Astrocyte of the cerebellum (primary cell): ENCODE measurements around the gene PPME1.
A peak's percentile ranks its signal among the peaks of the same experiment; 100 is the strongest.

Source experiments
- DNase-seq: peaks from one replicate; pipeline ENCODE4 v3.0.0-alpha.2; 2011; ENCODE audit warnings: low read depth
- H3K4me3 ChIP-seq: 2 replicates; pipeline ENCODE4 v1.5.1; 2011; ENCODE audit warnings: mild to moderate bottlenecking, low read depth, low read length, moderate library complexity
- CTCF ChIP-seq: IDR thresholded peaks from 2 replicates; pipeline ENCODE4 v1.5.1; 2012; ENCODE audit warnings: low read length, low read depth, moderate library complexity, mild to moderate bottlenecking; ENCODE audit errors: missing control alignments
- in situ Hi-C: cut with HindIII; loops from 2 replicates; pipeline ENCODE4 v1.10.0; 2017; ENCODE audit warnings: low sequenced_read_pairs

PPME1 gene

GRCh38 chr11:74288161-74288560 lies 117.1 kb downstream of the PPME1 start:
- H3K4me3 ChIP-seq: no peak overlapping the region
- TF ChIP-seq CTCF: no peak
- in situ Hi-C loops: no loop called here
- DNase-seq: peak; percentile 76

GRCh38 chr11:74288911-74289310 lies 117.8 kb downstream of the PPME1 start:
- H3K4me3 ChIP-seq: no peak overlapping the region
- no peak for TF ChIP-seq CTCF
- in situ Hi-C loops: no loop called here
- no peak for DNase-seq

- in situ Hi-C loops: no loop called here
- DNase-seq: no peak
- TF ChIP-seq CTCF: no peak
Measured at GRCh38 chr11:74297484-74297883, 126.4 kb downstream of the PPME1 start.

GRCh38 chr11:74299015-74299414 lies 127.9 kb downstream of the PPME1 start:
- no peak for DNase-seq
- in situ Hi-C loops: no loop called here
- TF ChIP-seq CTCF: no peak
- no peak overlapping the region for H3K4me3 ChIP-seq

More at GRCh38 chr11:74297484-74297883, 126.4 kb downstream of the PPME1 start:
- no peak overlapping the region for H3K4me3 ChIP-seq
